Measurements from ENCODE around the gene TNNT1.

Gene TNNT1

DNA sequence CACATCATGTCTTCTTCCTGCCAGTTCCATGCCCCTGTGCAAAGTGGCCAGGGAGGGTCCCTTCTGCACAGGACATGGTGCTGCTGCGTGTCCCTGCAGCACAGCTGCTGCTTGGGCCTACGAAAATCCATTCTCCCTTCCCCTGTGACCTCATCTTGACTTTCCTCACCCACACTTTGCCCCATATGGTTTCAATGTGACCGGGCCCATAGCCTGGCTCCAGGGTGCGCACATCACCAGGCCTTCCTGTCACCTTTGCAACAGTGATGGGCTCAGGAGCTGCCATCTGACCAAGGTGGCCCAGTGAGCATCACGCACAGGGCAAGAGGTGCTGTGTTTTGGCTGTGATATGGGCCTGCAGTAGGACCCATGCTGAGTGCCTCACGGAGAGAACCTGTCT is 42.4 kb downstream of the TNNT1 start:
- no peak for DNase-seq

DNA sequence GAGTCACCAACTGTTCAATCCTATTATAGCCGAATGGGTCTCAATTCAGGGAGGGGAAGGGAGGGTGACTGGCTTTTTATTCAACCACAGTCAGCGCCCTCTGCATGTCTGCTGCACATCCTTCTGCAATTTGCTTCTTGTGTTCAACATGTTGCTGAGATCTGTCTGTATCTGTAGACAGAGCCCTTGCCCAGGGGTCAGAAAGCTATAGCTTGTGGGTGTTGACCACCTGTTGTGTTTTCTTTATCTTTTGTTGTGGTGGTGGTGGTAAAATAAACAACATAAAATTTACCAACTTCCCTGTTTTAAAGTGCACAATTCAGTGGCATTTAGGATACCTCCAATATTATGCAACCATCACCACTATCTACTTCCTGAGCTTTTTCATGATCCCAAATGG is 43.8 kb downstream of the TNNT1 start:
- DNase-seq: no peak

DNA sequence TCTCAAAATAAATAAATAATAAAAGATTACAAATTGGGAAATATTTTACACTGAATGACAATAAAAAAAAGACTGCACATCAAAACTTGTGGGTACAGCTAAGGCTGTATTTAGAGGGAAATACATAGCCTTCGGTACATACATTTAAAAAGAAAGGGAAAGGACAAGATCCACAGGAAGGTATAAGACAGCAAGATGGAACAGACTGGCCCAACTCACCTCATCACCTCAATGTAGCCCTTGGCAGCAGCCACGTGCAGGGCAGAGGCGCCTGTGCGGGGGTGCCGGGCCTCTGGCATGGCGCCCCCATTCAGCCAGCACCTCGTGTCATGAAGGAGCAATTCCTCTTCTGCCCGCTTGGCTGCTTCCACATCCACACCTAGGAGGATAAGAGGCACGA is 45.8 kb downstream of the TNNT1 start:
- DNase-seq: no peak

DNA sequence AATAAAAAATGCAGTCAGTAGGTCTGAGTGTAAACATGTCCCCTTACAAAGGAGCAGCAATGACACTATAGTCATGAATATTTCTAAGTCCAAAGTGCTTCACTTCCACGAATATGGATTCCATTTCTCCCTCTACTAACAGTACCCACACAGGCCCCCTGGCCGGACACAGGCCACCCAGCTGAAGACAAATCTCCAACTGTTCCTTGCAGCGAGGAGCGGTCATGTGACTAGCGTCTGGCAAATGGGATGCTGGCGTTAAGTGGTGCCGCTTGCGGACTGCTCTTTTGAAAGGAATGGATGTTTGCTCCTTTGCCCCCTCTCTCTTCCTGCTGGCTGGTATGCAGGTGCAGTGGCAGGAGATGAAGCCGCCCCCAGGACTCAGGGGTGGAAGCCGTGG is 47.7 kb downstream of the TNNT1 start:
- no peak for DNase-seq

DNA sequence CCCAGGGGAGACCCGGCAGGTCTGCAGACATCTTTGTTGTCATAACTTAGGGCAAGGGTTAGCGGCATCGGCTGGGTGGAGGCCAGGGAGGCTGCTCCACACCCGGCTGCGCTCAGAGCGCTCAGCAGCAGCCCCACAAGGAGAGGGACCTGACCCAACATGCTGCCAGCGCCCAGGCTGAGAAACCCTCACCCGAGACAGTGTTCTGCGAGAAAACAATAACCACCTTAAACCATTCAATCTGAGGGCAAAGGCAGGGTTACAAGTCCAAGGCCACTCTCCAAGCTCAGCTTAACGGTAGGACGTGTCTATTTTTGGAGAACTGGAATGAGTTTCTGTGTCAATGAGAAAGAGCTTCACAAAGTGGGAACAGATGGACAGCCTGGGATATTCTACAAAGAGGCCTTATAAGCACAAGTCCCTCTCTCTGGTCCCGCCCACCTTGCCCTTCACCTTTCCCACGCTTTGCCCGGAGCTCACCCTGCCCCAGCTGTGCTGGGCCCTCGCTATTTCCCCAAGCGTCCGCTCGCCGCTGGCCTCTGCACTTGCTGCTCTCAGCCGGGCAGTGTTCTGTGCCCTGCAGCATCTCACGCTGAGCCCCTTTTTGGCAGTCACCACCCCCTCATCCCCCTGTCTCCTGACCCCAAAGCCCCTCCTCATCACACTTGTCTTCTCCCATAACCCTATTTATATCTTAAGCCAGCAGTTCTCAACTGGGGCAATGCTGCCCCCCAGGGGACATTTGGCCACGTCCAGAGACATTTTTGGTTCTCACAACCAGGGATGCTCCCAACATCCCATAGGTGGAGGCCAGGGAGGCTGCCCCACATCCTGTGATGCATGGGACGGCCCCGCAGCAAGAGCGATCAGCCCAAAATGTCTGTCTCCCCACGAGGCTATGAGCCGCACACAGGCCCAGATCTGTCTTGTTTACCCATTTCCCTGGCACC is 49.2 kb downstream of the TNNT1 start:
- DNase-seq: no peak

DNA sequence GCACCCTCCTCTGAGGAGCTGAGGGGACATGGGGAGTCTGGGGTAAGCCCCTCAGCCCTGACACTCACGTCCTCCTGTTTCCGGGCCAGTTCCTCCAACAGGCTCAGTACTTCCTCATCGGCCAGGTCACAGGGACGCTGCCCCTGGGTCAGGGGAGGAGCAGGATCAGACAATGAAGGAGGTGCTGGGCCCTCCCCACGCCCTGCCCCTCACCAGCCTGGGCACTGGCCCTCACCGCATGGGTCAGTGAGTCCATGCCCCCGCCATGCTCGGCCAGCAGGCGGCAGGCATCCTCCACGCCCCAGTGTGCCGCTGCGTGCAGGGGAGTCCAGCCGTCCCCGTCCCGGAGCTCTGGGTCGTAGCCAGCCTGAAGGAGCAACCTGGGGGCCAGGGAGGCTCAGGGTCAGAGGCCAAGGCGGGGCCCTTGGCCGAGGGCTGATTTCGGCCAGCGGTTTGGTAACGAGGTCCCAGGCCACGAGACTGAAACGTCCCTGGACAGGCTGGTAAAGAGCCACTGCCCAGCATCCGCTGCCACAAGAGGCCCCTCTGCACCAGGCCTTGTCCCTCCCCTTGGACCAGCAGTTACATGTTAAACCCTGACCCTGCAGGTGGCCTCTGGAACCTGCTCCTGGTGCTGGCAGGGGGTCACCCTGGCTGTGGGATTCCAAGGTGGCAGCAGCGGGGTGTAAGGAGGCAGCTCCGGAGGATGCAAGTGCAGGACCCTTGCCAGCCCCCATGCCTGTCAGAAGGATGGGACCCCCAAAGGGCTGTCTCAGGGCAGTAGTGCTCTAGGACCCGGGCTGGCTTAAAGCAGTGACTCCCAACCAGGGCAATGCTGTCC is 50.1 kb downstream of the TNNT1 start:
- DNase-seq: no peak

DNA sequence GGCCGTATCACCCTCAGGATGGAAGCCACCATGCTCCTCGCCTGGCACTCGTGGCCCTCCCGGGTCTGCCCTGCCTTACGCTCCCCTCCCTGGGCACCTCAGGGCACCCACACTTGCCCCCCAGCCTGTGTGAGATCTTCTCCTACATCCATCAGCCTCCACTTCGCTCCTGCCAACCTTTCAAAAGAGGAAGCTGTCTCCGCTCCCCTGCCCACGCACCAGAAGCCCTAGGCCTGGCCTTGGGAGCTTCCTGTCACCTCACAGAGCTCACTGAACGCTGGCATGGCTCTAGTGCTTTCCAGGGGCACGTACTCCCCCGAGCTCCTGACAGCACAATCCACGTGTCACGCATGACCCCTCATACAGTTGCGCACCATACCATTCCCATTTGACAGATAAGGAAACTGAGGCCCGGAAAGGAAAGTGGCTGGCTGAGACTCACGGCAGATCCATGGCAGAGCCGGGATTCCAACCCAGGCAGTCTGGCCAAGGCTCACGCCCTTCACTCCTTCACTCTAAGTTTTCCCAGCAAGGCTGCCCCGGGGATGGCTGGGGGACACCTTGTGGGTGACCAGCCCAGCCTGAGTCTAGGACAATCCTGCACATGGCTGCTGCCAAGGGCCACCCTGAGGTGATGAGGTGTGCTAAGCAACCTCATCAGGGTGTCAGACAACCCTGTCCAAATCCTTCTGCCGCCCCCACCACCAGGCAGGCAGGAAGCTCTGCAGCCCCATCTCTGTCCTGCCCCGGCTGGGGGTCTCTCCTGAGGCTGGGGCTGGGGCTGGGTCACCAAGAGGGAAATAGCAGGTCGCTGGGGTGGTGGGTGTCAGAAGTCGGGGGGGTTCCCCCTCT is 50.9 kb downstream of the TNNT1 start:
- DNase-seq: no peak

DNA sequence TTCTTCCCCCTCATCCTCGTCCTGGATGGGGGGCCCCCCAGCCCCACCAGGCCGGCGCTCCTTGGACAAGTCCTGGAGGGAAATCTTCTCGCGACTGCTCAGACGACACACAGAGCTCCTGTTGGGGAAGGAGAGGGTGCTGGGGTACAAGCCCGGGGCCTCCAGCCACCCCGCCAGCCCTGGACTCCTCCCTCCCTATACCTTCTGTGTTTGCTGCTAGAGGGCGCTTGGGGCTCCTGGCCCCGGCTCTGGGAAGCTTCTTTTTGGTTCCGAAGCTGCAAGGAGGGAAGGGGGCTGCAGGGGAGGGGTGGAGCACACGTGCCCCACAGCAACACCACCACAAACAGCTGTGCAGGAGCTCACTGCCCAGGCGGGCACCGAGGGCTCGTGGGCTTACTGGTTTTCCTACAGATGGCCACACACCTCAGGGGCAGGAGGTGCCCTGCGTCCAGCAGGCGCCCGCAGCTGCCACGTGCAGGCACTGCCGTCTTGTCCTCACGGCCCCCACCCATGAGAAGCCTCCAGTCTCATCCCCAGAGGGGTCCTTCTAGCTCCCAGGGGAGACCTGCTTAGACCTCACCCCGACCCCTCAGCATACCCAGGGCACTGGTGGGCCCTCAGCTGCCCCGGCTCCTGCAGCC is 52.8 kb downstream of the TNNT1 start:
- DNase-seq: no peak

DNA sequence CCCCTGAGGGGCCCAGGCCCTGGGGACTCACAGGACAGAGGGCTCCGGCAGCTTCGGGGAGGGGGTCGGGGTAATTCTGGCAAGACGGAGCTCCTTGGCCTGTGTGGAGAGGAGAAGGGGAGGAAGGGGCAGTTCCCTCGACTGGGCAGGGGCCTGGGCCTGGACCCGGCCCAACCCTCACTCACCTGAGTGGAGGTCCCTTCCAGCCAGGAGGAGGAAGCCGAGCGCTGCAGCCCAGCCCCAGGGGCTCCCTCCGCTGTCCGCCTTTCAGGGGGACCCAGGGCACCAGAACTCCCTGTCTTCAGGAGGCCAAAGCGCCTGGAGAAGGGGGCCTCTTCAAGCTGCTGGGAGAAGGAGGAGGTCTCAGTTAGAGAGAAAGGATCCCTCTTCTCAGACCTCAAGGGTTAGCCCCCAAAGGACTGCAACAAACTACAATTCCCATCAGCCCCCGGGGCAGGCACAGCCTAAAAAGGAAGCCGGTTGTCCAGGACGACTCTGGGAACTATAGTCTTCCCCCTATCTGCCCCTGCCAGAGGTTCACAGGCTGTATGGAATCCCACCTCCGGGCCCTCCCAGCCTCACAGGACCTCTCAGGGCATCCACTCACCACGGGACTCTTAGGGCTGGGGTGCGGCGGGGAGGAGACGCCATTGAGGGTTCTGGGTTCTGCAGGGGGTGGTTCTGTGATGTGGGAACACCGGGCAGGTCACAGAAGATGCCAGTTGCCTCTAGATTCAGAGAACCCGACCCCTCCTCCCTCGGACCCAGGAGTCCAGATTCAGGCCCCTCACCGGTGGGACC is 53.5 kb downstream of the TNNT1 start:
- no peak for DNase-seq

DNA sequence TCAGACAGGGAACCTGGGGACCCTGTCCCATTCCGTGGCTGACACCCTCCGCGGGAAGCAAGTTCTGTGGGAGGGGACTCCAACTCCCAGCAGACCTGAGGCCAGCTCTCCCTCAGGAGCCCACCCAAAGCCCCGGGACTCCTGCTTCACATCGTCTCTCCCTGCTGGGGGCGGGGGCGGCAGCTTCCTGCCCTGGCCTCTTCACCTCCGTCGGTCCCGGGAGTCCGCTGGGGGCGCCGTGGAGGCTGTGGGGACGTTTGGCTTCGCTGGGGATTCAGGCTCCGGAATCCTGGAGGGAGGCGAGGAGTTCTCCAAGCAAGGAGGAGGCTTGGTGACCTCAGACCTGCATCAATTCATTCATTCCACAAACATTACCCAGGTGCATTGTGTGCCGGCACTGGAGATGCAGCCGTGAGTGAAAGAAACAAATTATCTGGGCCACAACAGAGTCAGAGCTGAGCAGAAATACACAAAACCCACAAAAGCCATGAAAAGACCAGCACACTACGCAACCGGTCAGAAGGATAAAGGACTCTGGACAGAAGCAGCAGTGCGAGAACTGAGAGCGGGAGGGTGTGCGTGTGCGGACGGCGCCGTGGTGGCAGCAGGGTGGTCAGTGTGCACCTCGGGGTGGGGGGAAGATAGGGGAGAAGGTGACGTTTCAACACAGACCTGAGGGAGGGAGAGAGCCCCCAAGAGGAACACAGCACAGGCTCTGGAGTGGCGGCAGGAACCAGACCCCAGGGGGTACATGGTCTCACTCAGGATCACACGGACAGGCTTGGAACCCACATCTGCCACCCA is 54.3 kb downstream of the TNNT1 start:
- no peak for DNase-seq

DNA sequence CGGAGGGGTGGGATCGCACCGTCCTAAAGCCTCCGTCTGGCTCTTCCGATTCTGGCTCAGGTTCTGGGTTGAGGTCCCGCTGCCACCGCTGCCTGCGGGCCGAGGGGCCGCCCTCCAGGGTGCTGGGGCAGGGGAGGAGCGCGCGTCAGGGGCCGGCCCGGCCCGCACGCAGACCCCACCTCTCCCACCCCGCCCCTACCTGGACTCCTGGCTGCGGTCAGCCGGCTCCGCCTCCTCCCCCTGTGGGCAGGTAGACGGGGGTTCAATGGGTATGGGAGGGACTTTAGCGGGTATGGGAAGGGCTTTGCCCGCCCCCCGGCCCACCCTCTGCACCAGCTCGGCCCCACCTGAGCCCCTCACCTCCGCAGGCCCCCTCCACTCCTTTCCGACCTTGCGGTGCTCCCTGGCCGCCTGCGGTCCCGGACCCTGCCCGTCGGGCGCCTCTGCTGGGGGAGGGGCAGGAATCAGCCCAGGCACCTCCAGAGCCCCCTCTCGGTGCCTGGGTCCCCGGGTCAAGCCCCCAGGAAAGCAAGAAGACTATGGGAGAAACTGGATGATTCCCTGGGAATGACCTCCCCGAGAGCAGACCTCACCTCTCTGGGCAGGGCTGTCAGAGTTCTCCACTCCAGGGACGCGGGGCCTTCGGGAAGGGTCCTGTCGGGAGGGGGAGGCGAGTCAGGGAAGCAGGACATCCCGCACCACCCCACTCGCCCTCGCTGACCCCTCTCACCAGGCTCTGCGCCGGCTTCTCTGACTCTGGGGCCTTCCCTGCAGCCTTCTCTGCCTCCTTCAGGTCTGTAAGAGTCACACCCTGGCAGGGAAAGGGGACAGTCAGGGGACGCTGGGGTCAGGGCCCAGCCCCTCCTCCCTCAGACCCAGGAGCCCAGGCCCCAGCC is 56.3 kb downstream of the TNNT1 start:
- no peak for DNase-seq

DNA sequence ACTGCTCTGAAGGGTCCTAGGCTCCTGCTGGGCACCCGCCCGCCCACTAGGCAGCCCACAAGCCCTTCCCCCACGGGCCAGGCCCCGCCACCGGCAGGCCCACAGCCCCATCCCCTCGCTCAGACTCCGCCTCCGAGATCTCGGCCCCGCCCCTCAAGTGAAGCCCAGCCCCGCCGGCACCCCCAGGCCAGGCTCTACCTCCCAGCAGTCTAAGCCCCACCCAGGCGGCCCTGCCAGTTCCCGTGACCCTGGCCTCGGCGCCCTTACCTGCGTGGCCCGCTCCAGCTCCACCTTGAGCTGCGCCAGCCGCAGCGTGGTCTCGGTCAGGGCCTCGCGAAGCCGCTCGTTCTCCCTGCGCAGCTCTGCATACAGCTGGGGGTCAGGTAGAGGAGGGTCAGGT is 57.1 kb downstream of the TNNT1 start:
- DNase-seq: no peak

DNA sequence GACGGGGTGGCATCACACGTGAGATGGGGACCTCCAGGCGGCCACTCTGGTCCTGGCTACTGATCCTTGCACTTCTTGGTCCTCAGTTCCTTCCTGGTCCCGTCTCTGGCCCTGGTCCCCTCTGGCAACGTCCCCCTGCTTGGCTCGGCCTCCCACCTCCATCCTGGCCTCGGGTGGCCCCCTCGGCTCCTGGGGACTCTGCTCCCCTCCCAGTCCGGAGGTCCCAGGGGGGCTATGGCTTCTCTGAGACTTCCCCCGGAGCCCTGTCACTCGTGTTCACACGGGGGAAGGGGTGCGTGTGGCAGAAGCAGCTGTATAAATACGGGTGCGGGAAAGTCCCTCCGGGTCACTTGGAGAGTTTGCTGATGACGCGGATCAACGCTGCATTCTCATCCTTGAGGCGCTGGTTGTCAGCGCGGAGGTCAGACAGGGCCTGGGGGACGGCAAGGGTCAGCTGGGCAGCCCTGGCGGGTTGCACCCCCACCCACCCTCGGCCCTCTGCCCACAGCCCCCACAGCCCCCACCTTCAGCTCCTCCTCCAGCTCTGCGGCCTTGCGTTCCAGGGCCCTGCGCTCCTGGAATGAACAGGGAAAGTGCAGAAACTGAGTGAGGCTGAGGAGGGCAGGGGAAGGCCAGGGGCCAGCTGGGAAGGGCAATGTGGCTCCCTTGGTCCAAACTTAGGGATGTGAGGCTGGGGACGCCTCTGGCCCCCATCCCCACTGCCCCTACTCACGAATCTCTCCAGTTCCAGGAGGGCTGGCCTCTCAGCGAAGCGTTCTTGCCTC is 57.7 kb downstream of the TNNT1 start:
- no peak for DNase-seq

DNA sequence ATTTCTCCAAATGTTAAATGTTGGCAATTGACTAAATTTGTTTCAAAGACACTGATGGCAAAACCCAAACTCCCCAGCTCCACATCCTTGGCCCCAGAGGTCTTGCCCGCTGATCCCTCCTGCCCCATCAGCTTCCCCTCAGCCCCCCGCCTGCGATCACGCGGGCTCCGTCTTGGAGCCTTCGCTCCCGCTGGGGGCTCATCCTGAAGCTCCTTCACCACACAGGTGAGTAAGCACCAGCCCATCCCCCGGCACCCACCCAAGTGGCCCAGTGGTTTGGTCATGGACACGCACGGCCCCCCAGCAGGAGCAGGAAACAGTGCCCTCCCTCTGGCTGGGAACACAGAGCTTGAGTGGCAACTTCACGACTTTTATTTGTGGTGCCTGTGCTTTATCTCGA is 58.4 kb downstream of the TNNT1 start:
- no peak for DNase-seq

DNA sequence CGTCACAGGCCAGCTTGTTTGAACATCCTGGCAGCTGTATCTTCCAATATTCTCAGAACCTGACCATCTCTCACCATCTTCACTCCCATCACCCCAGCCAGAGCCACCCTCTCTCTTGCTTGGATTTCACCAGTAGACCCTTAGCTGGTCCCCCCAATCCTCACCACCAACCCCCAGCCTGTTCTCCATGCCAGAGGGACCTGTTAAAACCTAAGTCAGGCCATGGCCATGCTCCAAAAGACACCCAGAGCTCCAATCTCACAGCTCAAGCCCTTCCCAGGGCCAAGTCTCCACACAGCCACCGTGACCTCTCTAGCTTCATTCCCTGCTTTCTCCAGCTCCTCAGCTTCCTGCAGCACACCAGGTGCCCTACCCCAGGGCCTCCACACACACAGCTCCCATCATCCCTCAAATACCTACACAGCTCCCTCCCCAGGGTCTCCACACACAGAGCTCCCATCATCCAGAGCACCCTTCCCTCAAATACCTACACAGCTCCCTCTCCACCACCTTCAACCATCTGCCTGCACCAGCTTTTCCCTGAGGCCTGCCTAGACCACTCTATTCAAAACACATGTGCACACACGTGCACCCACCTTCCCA is 59.6 kb downstream of the TNNT1 start:
- DNase-seq: no peak

DNA sequence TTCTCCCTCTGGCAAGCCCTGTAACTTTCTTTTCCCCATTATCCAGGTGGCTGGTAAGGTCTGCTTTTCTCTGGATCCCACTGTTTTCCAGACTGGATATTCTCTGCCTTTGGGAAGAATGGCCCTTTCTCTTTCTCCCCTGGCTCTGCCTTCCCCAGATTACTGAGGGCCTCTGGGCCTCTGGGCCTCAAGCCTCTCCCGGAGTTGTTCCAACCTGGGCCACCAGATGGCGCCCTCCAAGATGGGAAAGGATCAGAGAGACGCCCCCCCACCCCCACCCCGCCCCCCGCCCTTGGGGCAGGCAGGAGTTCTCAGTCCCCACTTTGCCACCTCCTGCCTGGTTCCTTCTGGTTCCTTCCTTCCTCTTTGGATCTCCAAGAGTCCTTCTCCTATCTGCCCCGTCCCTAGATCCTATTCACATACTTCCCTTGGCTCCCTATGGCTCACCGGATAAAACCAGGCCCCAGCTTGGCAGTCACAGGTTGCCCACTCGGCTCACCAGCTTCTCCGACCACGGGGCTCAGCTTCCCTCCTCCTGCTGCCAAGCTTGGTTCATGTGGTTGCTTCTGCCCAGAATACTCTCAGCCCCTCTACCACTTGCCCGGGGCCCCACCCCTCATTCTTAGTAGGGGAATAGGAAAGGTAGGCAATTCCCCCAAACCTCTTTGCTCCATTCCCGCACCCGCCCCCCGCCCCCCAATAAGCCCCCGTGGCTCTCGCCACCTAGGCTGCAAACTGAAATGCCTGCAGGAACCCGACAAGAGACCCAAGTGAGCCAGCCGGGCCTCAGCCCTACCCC is 60.3 kb downstream of the TNNT1 start:
- DNase-seq: peak; percentile 28

DNA sequence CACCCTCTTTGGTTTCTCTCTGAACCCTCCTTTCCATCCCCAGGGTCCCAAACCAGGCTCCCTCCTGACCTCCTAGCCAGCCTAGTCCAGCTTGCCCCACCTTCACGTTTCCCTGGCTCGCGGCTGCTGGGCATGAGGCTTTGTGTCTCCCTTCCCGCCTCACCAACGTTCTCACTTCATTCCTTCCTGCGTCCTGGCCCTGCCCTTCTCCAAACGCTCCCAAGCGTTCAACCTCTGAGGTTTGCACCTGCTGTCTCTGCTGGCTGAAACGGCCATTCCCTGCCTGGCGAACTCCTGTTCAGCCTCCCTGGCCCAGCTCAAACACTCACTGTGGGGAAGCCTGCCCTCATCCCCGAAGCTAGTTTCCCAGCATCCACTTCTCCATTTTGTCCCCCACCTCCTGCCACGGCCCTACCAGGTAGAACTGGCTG is 61.0 kb downstream of the TNNT1 start:
- DNase-seq: no peak

DNA sequence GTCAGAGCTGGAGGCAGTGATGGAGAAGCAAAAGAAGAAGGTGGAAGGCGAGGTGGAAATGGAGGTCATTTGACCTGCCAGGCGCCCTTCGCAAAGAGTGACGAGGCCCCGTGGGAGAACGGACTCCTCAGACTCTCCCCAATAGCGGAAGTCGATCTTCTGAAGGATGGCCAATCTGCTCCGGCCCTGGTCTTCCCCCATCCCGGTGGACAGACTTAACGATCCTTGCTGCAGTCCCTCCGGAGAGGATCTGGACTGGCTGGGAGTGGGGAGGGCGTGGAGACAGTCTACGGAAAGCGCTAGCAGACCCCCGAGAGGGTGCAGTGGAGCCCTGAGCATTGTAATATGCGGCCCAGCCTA is 61.5 kb downstream of the TNNT1 start:
- no peak for DNase-seq
